ENCODE measurements around the gene SMPD2. TPM values are rescaled to one million over a fixed set of nuclear protein-coding genes. Genes with fewer than 3 reads are reported as not detected.
A peak's percentile ranks its signal among the peaks of the same experiment; 100 is the strongest.

SMPD2 gene
- polyA plus RNA-seq (2013, experiment 1 of 2) = 7.9 TPM
- 8.2 TPM for polyA plus RNA-seq (2013, experiment 2 of 2)

GRCh38 chr6:109440331-109441068 lies at the start of gene SMPD2, which contains the start of gene PPIL6:
Gene SMPD2, plus strand, starts transcription at chr6:109440724. Its CDS starts 398 bp downstream, at chr6:109441122.
Gene PPIL6, minus strand, starts transcription at chr6:109440628. Its CDS starts 38 bp downstream, at chr6:109440590.
- H3K36me3 ChIP-seq (ENCODE audit: insufficient read depth, low read length) = peaks cover 34% of the 10 kb centered on the region
- peak within 1 kb of the TSS; percentile 81 for H3K4me3 ChIP-seq (ENCODE audit: low read length)
- peaks cover 13% of the 10 kb centered on the region; the same call in 1 of the 2 replicates for H3K27me3 ChIP-seq (ENCODE audit: insufficient read depth, low read length)
- peaks cover 9% of the 10 kb centered on the region; the same call in 1 of the 2 replicates for H3K4me1 ChIP-seq (ENCODE audit: insufficient read depth, low read length)
- WGBS = under 1% methylated on average over 102 of the region's 102 CpGs
- peak within 1 kb of the TSS; percentile 76 for H3K9ac ChIP-seq (ENCODE audit: low read depth, low read length)
- H3K27ac ChIP-seq (ENCODE audit: low read depth, low read length) = peak within 1 kb of the TSS; percentile 71
- no peaks in the 10 kb centered on the region for H3K9me3 ChIP-seq (ENCODE audit: insufficient read depth, low read depth, low read length)

GRCh38 chr6:109393157-109393885 lies 47.2 kb upstream of the SMPD2 start:
- no peak overlapping the region for H3K27ac ChIP-seq (ENCODE audit: low read depth, low read length)
- 93% methylated on average over 5 of the region's 5 CpGs for whole genome bisulfite sequencing

GRCh38 chr6:109393886-109394281 lies 46.6 kb upstream of the SMPD2 start:
- Histone ChIP-seq H3K27ac (ENCODE audit: low read depth, low read length) (no peak overlapping the region), H3K4me3 (ENCODE audit: low read length) (no peak overlapping the region), H3K4me1 (ENCODE audit: insufficient read depth, low read length) (no peaks in the 10 kb centered on the region), H3K9ac (ENCODE audit: low read depth, low read length) (no peak overlapping the region), H3K36me3 (ENCODE audit: insufficient read depth, low read length) (no peaks in the 10 kb centered on the region), H3K27me3 (ENCODE audit: insufficient read depth, low read length) (no peaks in the 10 kb centered on the region), H3K9me3 (ENCODE audit: insufficient read depth, low read depth, low read length) (no peaks in the 10 kb centered on the region)
- WGBS = 85% methylated on average over 2 of the region's 2 CpGs

More at GRCh38 chr6:109393157-109393885, 47.2 kb upstream of the SMPD2 start:
- H3K4me3 ChIP-seq (ENCODE audit: low read length) = no peak overlapping the region
- H3K9me3 ChIP-seq (ENCODE audit: insufficient read depth, low read depth, low read length) = no peaks in the 10 kb centered on the region
- H3K9ac ChIP-seq (ENCODE audit: low read depth, low read length) = no peak overlapping the region
- H3K36me3 ChIP-seq (ENCODE audit: insufficient read depth, low read length) = no peaks in the 10 kb centered on the region
- H3K27me3 ChIP-seq (ENCODE audit: insufficient read depth, low read length) = no peaks in the 10 kb centered on the region
- H3K4me1 ChIP-seq (ENCODE audit: insufficient read depth, low read length) = no peaks in the 10 kb centered on the region

GRCh38 chr6:109396046-109396718 lies 44.3 kb upstream of the SMPD2 start:
- 96% methylated on average over 12 of the region's 12 CpGs for WGBS
- H3K9ac ChIP-seq (ENCODE audit: low read depth, low read length) = no peak overlapping the region
- H3K9me3 ChIP-seq (ENCODE audit: insufficient read depth, low read depth, low read length) = no peaks in the 10 kb centered on the region
- H3K4me3 ChIP-seq (ENCODE audit: low read length) = no peak overlapping the region
- no peaks in the 10 kb centered on the region for H3K27me3 ChIP-seq (ENCODE audit: insufficient read depth, low read length)
- H3K27ac ChIP-seq (ENCODE audit: low read depth, low read length) = no peak overlapping the region
- no peaks in the 10 kb centered on the region for H3K4me1 ChIP-seq (ENCODE audit: insufficient read depth, low read length)
- no peaks in the 10 kb centered on the region for H3K36me3 ChIP-seq (ENCODE audit: insufficient read depth, low read length)

- H3K27ac ChIP-seq (ENCODE audit: low read depth, low read length) = no peak overlapping the region
- no peaks in the 10 kb centered on the region for H3K27me3 ChIP-seq (ENCODE audit: insufficient read depth, low read length)
- WGBS = 91% methylated on average over 3 of the region's 4 CpGs
- H3K9me3 ChIP-seq (ENCODE audit: insufficient read depth, low read depth, low read length) = no peaks in the 10 kb centered on the region
- H3K4me3 ChIP-seq (ENCODE audit: low read length) = no peak overlapping the region
- no peaks in the 10 kb centered on the region for H3K36me3 ChIP-seq (ENCODE audit: insufficient read depth, low read length)
- no peak overlapping the region for H3K9ac ChIP-seq (ENCODE audit: low read depth, low read length)
- H3K4me1 ChIP-seq (ENCODE audit: insufficient read depth, low read length) = no peaks in the 10 kb centered on the region
These were observed 43.5 kb upstream of the SMPD2 start for GRCh38 chr6:109397020-109397419.

- H3K36me3 ChIP-seq (ENCODE audit: insufficient read depth, low read length) = no peaks in the 10 kb centered on the region
- no peaks in the 10 kb centered on the region for H3K9me3 ChIP-seq (ENCODE audit: insufficient read depth, low read depth, low read length)
- H3K9ac ChIP-seq (ENCODE audit: low read depth, low read length) = no peak overlapping the region
- no peaks in the 10 kb centered on the region for H3K27me3 ChIP-seq (ENCODE audit: insufficient read depth, low read length)
- no peak overlapping the region for H3K27ac ChIP-seq (ENCODE audit: low read depth, low read length)
- H3K4me1 ChIP-seq (ENCODE audit: insufficient read depth, low read length) = no peaks in the 10 kb centered on the region
- 99% methylated on average over 4 of the region's 4 CpGs for WGBS
- no peak overlapping the region for H3K4me3 ChIP-seq (ENCODE audit: low read length)
These were observed 34.3 kb upstream of the SMPD2 start for GRCh38 chr6:109406196-109406595.

GRCh38 chr6:109411034-109411433 lies 29.5 kb upstream of the SMPD2 start:
- no peak overlapping the region for H3K9ac ChIP-seq (ENCODE audit: low read depth, low read length)

GRCh38 chr6:109417646-109418045 lies 22.9 kb upstream of the SMPD2 start:
- no peaks in the 10 kb centered on the region for H3K36me3 ChIP-seq (ENCODE audit: insufficient read depth, low read length)
- H3K27me3 ChIP-seq (ENCODE audit: insufficient read depth, low read length) = no peaks in the 10 kb centered on the region
- no peaks in the 10 kb centered on the region for H3K9me3 ChIP-seq (ENCODE audit: insufficient read depth, low read depth, low read length)
- no peak overlapping the region for H3K4me3 ChIP-seq (ENCODE audit: low read length)
- H3K4me1 ChIP-seq (ENCODE audit: insufficient read depth, low read length) = no peaks in the 10 kb centered on the region
- H3K9ac ChIP-seq (ENCODE audit: low read depth, low read length) = no peak overlapping the region
- 93% methylated on average over 4 of the region's 4 CpGs for WGBS
- no peak overlapping the region for H3K27ac ChIP-seq (ENCODE audit: low read depth, low read length)

More at GRCh38 chr6:109411034-109411433, 29.5 kb upstream of the SMPD2 start:
- no peaks in the 10 kb centered on the region for H3K27me3 ChIP-seq (ENCODE audit: insufficient read depth, low read length)
- H3K4me1 ChIP-seq (ENCODE audit: insufficient read depth, low read length) = no peaks in the 10 kb centered on the region
- H3K4me3 ChIP-seq (ENCODE audit: low read length) = no peak overlapping the region
- no peaks in the 10 kb centered on the region for H3K36me3 ChIP-seq (ENCODE audit: insufficient read depth, low read length)
- 100% methylated on average over 1 of the region's 2 CpGs for WGBS
- no peak overlapping the region for H3K27ac ChIP-seq (ENCODE audit: low read depth, low read length)
- no peaks in the 10 kb centered on the region for H3K9me3 ChIP-seq (ENCODE audit: insufficient read depth, low read depth, low read length)

- no peaks in the 10 kb centered on the region for H3K36me3 ChIP-seq (ENCODE audit: insufficient read depth, low read length)
- no peak overlapping the region for H3K4me3 ChIP-seq (ENCODE audit: low read length)
- WGBS = 79% methylated on average over 1 of the region's 1 CpG
- no peak overlapping the region for H3K27ac ChIP-seq (ENCODE audit: low read depth, low read length)
- H3K9me3 ChIP-seq (ENCODE audit: insufficient read depth, low read depth, low read length) = no peaks in the 10 kb centered on the region
- no peaks in the 10 kb centered on the region for H3K27me3 ChIP-seq (ENCODE audit: insufficient read depth, low read length)
- no peak overlapping the region for H3K9ac ChIP-seq (ENCODE audit: low read depth, low read length)
- no peaks in the 10 kb centered on the region for H3K4me1 ChIP-seq (ENCODE audit: insufficient read depth, low read length)
These were observed 19.8 kb upstream of the SMPD2 start for GRCh38 chr6:109420751-109421150.

- H3K27ac ChIP-seq (ENCODE audit: low read depth, low read length) = no peak overlapping the region
- WGBS = 89% methylated on average over 1 of the region's 1 CpG
- no peaks in the 10 kb centered on the region for H3K36me3 ChIP-seq (ENCODE audit: insufficient read depth, low read length)
- H3K27me3 ChIP-seq (ENCODE audit: insufficient read depth, low read length) = no peaks in the 10 kb centered on the region
- H3K9me3 ChIP-seq (ENCODE audit: insufficient read depth, low read depth, low read length) = no peaks in the 10 kb centered on the region
- no peaks in the 10 kb centered on the region for H3K4me1 ChIP-seq (ENCODE audit: insufficient read depth, low read length)
- no peak overlapping the region for H3K9ac ChIP-seq (ENCODE audit: low read depth, low read length)
- H3K4me3 ChIP-seq (ENCODE audit: low read length) = no peak overlapping the region
These were observed 19.3 kb upstream of the SMPD2 start for GRCh38 chr6:109421184-109421583.

- H3K36me3 ChIP-seq (ENCODE audit: insufficient read depth, low read length) = no peaks in the 10 kb centered on the region
- no peak overlapping the region for H3K27ac ChIP-seq (ENCODE audit: low read depth, low read length)
- H3K9me3 ChIP-seq (ENCODE audit: insufficient read depth, low read depth, low read length) = no peaks in the 10 kb centered on the region
- H3K9ac ChIP-seq (ENCODE audit: low read depth, low read length) = no peak overlapping the region
- H3K4me3 ChIP-seq (ENCODE audit: low read length) = no peak overlapping the region
- no peaks in the 10 kb centered on the region for H3K27me3 ChIP-seq (ENCODE audit: insufficient read depth, low read length)
- WGBS = 100% methylated on average over 2 of the region's 2 CpGs
- no peaks in the 10 kb centered on the region for H3K4me1 ChIP-seq (ENCODE audit: insufficient read depth, low read length)
These were observed 15.6 kb upstream of the SMPD2 start for GRCh38 chr6:109424946-109425345.

Data from HUES64 (cell line).